ENCODE data around the gene SCUBE3. TPM values are rescaled to one million over a fixed set of nuclear protein-coding genes. Genes with fewer than 3 reads are reported as not detected.

The SCUBE3 gene
- total and polyA plus RNA-seq, 2 of the 8 experiments (the other 6 are each of a cell fraction or from before 2014, with no cell fraction given), result 0.80 to 1.0 TPM

- TF ChIP-seq PHF8 (conservative IDR thresholded peaks at IDR 0.05; ENCODE audit: low read depth, low read length), result no peak
- no peak for TF ChIP-seq CHD1 (IDR thresholded peaks at IDR 0.05; ENCODE audit: low read depth, low read length)
- no peak for TF ChIP-seq TAF1 (IDR thresholded peaks at IDR 0.05; ENCODE audit: low read depth, low read length)
- no peak for TF ChIP-seq CEBPB (IDR thresholded peaks at IDR 0.05; ENCODE audit: low read depth, low read length)
- no peak for TF ChIP-seq KDM1A (IDR thresholded peaks at IDR 0.05; ENCODE audit: borderline replicate concordance, low read length)
- no peak for TF ChIP-seq RFX5 (IDR thresholded peaks at IDR 0.05; ENCODE audit: borderline replicate concordance, low read depth, low read length)
- no peak for TF ChIP-seq USF2 (IDR thresholded peaks at IDR 0.05; ENCODE audit: low read length)
Measured at GRCh38 chr6:35242906-35243305, 29.1 kb downstream of the SCUBE3 start (continued).

Data from H1 (cell line).